ENCODE data around the gene HPCAL1.

DNA sequence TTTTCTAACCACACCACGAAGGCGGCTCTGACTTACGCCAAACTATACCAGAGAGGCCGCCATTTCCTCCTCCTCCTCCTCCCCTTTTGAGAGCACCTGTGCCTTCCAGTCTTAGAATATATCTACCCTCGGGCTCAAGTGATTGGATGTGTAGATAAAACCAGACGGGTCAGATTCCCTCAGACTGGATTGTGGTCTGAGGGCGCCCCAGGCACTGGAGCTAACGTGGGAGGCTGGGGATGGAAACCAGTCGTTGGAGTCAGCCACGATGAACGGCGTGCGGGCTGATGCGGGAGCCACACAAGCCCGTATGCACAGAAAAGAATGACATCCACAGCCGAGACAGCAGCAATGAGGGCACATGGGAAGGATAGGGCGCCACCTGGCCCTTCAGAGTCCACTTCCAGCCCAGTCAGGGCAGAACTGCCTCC is 157.7 kb downstream of the HPCAL1 start:
- TF ChIP-seq, protein P1, sequence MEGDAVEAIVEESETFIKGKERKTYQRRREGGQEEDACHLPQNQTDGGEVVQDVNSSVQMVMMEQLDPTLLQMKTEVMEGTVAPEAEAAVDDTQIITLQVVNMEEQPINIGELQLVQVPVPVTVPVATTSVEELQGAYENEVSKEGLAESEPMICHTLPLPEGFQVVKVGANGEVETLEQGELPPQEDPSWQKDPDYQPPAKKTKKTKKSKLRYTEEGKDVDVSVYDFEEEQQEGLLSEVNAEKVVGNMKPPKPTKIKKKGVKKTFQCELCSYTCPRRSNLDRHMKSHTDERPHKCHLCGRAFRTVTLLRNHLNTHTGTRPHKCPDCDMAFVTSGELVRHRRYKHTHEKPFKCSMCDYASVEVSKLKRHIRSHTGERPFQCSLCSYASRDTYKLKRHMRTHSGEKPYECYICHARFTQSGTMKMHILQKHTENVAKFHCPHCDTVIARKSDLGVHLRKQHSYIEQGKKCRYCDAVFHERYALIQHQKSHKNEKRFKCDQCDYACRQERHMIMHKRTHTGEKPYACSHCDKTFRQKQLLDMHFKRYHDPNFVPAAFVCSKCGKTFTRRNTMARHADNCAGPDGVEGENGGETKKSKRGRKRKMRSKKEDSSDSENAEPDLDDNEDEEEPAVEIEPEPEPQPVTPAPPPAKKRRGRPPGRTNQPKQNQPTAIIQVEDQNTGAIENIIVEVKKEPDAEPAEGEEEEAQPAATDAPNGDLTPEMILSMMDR (IDR thresholded peaks at IDR 0.05) = no peak
- TF ChIP-seq POLR2A (IDR thresholded peaks at IDR 0.05) = no peak

All from prostate gland (tissue), 2 donors.